HG02610 (cell line): ENCODE measurements around the gene AREL1.
A peak's percentile ranks its signal among the peaks of the same experiment; 100 is the strongest.

ENCODE experiments used
- ATAC-seq: cut with Tn5 transposase; IDR thresholded peaks from one replicate; pipeline ENCODE4 v1.9.1; 2021; ENCODE audit warnings: mild to moderate bottlenecking, moderate library complexity; ENCODE audit not compliant: unreplicated experiment

The AREL1 gene

GRCh38 chr14:74697976-74698375 lies 14.9 kb downstream of the AREL1 start:
- no peak for ATAC-seq

- ATAC-seq: no peak
Observed at GRCh38 chr14:74697543-74697942, 15.3 kb downstream of the AREL1 start.

GRCh38 chr14:74697011-74697410 lies 15.9 kb downstream of the AREL1 start:
- ATAC-seq: no peak

- no peak for ATAC-seq
Observed at GRCh38 chr14:74695406-74695805, 17.5 kb downstream of the AREL1 start.

- no peak for ATAC-seq
Observed at GRCh38 chr14:74693191-74693590, 19.7 kb downstream of the AREL1 start.

GRCh38 chr14:74691456-74691855 lies 21.4 kb downstream of the AREL1 start:
- no peak for ATAC-seq

GRCh38 chr14:74685921-74686678 lies 26.8 kb downstream of the AREL1 start:
- no peak for ATAC-seq

GRCh38 chr14:74685056-74685455 lies 27.8 kb downstream of the AREL1 start:
- ATAC-seq: no peak

GRCh38 chr14:74684434-74684833 lies 28.4 kb downstream of the AREL1 start:
- peak; percentile 80 for ATAC-seq

- no peak for ATAC-seq
Observed at GRCh38 chr14:74683406-74683805, 29.5 kb downstream of the AREL1 start.

- no peak for ATAC-seq
Observed at GRCh38 chr14:74682169-74682952, 30.5 kb downstream of the AREL1 start.

GRCh38 chr14:74675219-74675618 lies 37.7 kb downstream of the AREL1 start:
- ATAC-seq: no peak

- no peak for ATAC-seq
Observed at GRCh38 chr14:74673768-74674167, 39.1 kb downstream of the AREL1 start.

- ATAC-seq: no peak
Observed at GRCh38 chr14:74671789-74672188, 41.1 kb downstream of the AREL1 start.

- ATAC-seq: no peak
Observed at GRCh38 chr14:74670726-74671411, 42.0 kb downstream of the AREL1 start.

GRCh38 chr14:74669846-74670245 lies 43.0 kb downstream of the AREL1 start:
- no peak for ATAC-seq

- no peak for ATAC-seq
Observed at GRCh38 chr14:74669256-74669655, 43.6 kb downstream of the AREL1 start.

- ATAC-seq: no peak
Observed at GRCh38 chr14:74667758-74668157, 45.1 kb downstream of the AREL1 start.

- no peak for ATAC-seq
Observed at GRCh38 chr14:74664717-74665116, 48.2 kb downstream of the AREL1 start.

- no peak for ATAC-seq
Observed at GRCh38 chr14:74663884-74664283, 49.0 kb downstream of the AREL1 start.

- no peak for ATAC-seq
Observed at GRCh38 chr14:74661726-74662450, 51.0 kb downstream of the AREL1 start.
